HG03442 (cell line): Measurements from ENCODE around the gene TBKBP1.
"Not testable (repeated sequence)": the region's sequence is repeated elsewhere in the genome, so short reads cannot be mapped to it uniquely, and the experiment has no call there.

ENCODE experiments used
- ATAC-seq: cut with Tn5 transposase; IDR thresholded peaks from one replicate; pipeline ENCODE4 v1.9.1; 2021; ENCODE audit warnings: mild to moderate bottlenecking, moderate library complexity; ENCODE audit not compliant: unreplicated experiment

Gene TBKBP1

DNA sequence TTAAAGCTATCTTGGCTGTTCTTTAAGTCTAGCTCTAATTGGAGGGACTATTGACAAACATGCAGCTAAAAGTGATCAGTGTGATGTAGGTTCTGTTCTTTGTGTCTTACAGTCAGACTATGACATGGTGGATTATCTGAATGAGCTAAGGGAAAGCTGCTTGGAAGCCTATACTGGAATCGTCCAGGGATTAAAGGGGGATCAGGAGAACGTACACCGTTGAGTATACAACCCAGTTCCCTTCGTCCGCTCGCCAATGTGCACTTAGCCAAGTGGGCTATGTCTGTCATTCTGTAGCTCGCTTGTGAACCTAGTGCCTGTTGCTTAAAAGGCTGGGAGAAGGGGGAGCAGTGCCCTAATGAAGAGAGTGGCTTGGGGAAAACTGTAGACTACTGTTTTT, 15.8 kb upstream of the TBKBP1 start:
- ATAC-seq, result no peak

DNA sequence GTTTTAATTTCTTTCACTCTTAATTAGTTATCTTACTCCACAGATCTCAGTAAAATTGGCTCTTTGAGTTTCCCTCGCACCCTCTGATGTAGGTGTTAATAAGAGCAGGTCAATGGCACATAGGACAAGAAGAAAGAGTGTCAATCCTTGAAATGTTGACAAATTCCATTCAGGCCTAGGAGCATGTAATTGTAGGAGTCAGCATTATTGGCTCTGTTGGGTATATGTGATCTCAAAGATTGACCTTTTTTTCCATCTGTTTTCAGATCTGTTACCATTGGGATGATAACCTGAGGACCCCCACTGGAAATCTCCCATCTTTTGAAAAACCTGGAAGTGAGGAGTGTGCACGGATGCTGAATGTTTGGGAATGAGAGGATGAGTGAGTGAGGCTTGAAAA, 11.8 kb upstream of the TBKBP1 start:
- no peak for ATAC-seq

DNA sequence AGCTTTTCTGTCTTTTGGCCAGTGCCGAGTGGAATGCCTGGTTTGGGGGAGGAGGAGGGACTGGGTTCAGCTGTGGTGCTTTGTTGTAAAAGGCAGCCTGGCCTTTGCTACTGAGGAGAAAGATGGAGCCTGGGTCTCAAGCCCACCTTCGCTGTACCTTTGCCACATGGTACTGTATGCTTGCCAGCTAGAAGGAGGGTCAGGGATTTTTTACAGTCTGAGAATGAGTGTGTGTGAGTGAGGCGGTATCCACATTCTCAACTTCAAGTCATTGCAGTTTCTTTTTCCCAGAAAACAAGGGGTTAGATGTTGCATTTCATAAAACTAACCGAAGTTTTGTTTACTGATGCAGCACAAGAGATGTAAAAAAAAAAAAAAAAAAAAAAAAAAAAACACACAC, 11.2 kb upstream of the TBKBP1 start:
- ATAC-seq, result not testable (repeated sequence)

DNA sequence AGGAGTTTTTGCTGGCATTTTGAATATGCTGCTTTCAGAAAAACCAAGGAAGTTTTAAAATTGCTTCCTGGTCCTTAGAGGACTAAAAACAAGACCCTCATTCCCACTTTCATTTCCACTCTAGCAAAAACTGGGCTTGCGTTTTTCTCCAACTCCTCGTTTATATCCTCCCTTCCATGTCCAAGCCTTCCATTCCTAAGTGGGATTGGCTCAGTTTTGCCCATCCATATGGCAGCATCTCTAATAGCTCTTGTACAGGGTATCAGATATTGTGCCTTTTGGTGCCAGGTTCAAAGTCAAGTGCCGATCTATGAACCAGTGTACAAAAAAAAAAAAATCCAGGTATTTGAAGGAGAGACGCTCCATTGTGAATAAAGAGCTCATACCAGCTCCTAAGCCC, 9.9 kb upstream of the TBKBP1 start:
- ATAC-seq, result no peak

DNA sequence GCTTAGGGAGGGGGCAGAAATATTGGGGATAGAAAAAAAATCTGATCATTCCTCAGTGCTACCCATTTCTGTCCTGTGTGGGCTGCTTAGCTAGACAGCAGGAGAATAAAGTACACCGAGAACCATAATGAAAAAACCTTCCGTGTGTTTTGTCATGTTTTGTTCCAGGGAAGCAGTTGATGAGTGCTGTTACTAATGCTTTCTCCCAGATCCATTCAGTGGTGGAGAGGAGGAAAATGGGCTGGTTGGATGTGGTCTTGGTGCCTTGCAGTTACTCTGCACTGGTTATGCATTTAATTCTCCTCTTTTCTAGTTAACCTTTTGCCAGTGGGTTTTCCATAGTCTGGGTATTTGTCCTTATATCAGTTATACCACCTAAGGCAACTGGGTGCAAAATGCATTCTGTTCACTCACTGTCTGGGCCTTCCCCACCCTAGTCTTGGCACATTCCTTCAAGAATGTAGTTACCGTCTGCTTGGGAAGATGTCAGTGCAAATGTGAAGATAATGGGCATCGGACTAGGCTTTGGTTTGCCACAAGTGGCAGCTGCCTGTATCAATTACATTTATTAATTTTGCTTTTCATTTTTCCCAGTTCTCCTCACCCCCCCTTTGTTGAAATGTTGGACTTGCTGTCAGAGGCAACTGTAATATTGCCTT, 9.3 kb upstream of the TBKBP1 start:
- ATAC-seq, result no peak

DNA sequence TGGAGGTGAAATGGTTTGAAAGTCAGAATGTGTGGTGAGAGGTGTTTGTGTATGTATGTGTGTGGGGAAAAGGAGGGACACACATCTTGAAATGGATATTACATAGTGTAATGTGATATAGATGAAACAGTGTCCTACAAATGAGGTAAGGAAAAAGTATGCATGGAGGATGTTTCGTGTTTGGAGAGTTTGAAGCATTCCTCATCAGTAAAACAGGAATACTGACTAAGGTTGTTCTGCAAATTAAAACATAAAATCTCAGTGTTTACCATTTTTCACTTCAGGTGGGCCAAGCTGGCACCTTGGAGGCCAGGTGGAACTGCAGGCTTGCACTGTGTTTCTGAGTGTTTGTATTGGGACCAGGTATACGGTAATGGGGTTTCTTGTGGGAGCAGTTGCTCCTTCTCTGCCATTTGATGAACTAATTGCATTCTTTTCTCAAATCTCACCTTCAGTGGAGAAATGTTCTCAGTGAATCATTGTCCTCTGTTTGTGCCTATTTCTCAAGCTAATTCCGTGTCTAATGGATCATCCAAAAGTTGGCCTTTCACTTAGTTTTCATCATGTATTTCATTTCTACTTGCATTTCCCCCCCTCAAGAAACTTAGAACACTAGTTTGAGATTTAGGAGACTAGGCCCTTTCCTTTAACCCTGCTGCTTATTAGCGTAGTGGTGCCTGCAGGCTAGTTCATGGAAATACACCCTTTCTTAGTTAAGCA, 8.2 kb upstream of the TBKBP1 start:
- ATAC-seq, result no peak

DNA sequence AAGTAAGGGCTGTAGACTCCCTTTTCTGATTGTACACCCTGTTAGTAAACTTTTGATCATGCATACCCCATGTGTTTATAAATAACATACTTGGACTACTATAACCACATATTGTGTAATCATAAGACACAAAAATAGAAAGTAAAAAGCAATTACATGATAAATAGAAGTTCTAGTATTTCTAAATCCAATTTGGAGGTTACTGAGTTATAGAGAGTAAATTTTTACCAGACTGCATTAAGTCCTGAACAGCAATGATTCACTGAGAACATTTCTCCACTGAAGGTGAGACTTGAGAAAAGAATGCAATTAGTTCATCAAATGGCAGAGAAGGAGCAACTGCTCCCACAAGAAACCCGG, 7.7 kb upstream of the TBKBP1 start:
- ATAC-seq, result no peak

DNA sequence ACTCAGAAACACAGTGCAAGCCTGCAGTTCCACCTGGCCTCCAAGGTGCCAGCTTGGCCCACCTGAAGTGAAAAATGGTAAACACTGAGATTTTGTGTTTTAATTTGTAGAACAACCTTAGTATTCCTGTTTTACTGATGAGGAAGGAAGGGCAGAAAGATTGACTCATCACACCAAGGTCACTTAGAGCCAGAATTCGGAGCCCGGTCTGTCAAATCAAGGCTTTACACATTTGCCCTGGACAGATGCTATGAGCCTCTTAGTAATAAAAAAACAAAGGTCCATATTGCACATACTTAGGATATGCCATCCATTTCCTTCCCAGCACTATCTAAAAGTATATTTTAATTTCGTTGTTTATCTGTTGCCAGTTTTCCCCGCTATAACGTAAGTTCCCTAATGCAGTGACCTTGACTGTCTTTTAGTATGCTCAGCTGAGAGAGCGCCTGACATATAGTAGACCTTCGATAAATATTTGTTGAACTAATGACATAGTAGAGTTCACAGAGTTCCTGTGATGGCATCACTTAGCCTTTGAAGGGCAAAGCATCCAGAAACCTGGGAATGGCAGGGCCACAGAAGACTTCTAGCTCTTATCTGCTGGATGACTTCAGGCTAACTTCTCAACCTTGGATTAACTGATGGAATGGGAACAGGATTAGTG, 7.2 kb upstream of the TBKBP1 start:
- ATAC-seq, result no peak

DNA sequence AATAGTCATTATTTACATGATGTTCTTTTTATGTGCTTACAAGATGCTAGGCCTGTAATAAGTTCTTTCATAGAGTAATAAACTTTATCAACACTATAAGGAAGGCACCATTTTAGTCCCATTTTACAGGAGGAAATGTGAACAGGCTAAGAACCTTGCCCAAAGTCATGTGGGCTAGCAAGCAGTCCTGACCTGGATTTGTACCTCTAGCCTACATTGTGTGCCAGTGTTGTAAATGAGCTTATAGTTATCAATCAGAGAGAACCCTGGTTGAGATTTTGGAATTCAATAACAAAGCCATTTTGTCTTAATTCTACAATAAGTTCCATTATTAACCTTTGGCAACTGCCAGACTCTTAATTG, 6.7 kb upstream of the TBKBP1 start:
- ATAC-seq, result no peak

DNA sequence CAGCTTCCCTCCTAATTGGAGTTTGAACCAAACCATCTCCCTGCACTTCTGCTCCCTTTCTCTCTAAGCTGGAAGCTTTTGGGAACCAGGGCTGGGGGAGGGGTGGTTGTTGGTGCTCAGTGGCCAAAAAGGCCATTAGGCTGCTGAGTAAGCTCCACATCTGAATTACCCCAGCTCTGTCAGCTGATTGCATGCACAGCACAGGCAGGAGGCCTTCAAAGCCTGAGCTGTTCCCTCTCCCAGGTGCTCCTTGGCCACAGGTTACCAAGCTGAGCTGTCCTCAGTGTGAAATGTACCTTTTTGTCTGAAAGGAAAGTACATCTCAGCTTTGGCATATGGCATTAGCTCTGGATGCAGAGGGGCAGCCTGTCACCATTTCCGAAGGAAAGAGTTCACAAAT, 6.2 kb upstream of the TBKBP1 start:
- ATAC-seq, result no peak

DNA sequence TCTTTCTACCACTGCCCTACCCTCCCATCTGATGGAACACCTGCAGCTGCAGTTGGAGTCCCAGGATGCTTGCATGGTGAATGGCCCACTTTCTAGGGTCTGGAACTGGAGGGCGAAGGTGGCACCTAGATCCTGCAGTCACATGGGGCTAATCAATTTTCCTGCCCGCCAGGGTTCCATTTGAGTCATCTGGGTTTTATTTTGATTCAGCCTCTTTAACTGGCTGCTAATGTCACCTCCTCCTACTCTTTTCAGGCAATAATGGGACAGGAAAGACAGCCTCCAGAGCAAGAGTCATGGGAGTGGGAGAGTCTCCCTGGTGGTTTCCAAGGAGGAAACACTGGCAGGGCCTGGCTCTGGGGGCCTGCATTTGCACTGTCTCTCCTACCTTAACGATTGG, 3.8 kb upstream of the TBKBP1 start:
- no peak for ATAC-seq

DNA sequence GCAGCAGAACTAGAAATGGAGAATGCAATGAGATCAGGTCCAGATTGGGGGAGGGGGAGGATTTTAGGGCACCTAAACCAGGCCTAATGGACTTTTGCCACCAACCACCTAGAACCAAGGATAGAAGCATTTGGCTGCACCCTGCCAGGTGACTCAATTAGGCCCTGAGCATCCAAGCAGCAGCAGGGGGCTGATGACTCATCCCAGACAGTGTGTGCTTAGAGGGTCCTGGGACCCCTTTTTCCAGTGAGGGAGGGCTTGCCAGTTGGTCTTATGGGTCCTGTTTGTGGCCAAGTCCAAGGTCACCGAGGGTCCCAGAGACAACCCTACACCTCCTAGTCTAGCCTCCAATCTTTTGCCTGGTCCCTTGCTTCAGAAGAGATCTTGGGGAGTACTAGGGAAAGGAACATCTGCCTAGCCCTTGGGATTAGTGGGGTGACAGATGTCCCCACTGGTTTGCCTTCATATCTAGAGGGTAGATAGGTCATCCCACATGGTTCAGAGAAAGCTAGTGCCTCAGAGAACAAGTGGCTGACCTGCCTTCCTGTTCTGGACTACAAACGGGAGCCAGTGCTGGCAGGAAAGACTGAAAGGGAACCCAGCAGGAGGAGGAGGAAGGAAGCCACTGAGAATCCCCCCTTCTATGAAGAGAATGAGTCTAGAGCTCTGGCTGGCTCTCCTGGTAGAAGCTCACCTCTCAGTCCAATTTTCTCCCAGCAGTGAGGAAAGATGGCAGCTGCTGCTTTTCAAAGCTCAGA, 1.6 kb upstream of the TBKBP1 start:
- no peak for ATAC-seq

DNA sequence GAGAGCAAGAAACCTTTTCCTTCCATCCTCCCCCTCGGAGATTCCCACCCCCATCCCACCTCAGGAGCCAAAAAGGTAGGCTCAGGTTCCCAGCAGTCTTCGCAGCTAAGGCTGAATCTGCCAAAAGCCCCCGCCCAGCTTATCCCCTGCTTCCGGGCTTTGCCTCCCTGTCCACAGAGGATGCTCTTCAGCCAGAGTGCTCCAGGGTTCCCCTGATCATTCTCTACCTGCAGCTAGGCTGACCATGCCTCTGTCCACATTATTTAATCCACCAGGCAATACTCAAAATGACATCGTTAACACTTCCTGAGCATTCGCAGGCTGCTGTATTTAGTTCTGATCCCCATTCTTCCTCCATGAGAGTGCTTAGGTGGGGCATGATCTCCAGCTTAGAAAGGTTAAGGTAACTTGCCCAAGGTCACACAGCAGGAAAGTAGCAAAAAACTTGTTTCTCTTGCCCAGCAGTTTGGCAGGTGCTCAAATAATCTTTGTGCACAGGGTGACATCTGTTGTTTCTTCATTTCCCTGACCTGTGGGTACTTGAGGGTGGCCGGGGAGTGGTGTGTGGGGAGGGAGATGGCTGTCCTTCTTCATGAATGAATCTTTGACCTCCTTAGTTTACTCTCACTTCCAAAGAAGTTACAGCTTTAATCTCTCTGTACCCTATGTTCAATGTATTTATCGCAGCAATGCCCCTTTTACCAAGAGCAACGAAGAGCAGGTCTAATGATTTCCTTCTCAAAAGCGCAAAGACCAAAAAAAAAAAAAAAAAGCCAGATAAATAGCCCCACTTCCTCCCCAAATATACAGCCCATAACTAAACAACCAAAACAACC, 848 bp upstream of the TBKBP1 start:
- no peak for ATAC-seq

DNA sequence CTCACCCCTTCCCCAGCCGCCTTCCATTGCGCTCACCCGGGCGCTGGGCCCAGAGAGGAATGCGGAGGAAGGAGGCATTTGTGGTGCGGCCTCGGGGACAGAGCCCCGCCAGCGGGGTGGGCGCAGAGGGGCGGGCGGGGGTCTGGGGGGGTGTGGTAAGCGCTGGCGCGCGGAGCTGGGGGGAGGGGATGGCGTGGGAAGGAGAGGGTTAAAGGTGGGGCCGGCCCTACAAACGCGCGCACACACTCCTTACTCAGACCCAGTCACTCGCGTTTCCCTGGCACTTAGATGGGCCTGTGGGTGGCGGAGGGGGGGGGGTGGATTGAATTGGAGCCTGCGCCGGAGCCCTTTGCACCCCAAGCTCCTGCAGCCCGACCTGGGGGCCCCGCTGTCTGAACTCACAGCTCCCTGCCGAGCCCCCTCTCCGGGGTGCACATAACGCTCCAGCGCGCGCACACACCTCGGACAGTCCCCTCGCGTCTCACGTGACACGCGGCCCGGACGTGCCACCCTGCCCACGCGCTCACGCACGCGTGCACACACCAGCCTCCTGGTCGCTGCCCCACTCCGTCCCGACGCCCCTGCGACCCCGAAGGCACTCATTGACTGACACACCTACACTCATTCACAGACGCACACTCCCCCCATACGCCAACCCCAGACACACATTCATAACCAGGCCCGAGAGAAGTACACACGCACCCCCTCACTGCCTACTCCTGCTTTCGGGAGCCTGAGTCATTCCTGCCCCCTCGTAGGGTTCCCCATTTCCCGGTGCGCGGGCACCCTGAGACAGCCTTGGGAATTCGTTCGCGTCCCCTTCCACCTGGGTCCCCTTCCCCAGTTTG, 844 bp downstream of the TBKBP1 start:
- ATAC-seq, result no peak

DNA sequence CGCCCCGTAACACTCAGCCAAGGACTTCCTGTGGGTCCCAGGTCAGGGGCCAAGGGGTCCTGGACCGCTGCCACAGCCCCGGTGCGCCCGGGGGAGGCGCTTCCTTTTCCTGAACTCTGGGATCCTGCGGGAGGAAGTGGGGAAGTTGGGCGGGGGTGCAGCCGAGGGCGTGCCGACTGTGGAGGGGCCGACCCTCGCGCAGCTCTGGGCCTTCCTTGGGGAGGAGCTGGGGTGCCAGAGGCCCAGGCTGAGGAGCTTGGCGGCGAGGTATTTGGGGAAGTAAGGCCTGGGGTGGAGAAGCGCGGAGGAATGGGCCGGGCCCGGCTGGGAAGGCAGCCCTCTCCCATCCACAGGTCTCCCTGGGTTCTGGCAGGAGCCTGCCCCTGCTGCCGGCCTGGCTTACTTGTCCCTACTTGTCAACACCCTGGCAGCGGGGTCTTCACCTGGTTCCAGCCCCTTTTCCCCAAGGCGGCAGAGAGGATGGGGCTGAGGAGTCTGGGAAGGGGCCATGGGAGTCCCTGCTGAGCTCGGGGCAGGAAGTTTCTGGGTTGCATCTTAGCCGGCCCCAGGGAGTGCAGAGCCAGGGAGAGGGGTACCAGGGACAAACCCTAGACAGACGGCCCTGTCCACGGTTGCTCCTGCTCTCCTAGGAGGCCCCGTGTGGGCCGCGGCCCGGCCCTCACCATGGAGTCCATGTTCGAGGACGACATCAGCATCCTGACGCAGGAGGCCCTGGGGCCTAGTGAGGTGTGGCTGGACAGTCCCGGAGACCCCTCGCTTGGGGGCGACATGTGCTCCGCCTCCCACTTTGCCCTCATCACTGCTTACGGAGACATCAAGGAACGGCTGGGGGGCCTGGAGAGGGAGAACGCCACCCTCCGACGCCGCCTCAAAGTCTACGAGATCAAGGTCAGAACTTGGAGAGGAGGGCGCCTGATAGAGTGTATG, 1.7 kb downstream of the TBKBP1 start:
- ATAC-seq, result no peak

DNA sequence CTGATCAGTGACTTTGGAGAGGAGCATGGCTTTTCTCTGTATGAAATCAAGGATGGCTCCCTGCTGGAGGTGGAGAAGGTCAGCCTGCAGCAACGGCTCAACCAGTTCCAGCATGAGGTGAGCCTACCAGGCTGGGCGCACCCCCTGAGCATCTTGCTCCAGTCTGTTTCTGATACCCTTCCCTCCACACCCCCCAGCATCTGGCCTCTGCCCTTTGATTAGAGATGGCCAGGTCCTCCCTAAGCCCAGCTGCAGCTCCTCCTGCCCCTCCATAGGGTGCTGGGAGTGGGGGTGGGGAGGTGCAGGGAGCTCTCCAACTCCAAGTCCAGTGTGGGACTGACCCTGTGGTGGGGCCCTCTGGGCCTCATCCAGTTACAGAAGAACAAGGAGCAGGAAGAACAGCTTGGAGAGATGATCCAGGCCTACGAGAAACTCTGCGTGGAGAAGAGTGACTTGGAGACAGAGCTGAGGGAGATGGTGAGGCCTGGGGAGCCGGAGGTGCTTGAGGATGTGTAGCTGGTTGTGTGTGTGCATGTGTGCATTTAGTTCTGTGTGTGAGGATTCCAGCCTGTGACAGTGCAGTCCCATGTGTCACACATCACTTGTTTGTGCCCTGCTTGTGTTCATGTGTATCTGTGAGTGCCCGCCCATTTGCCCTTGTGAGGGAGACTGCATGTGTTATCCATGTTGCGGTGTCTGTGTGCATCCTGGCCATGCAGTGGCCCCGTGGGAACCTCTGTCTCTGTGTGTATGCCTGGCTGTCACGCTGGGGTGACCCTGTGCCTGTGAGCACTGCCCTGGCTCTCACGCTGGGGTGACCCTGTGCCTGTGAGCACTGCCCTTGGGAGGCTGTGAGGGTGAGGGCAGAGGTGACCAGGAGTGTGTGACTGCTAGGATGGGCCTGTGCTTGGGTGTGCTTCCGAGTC, 3.0 kb downstream of the TBKBP1 start:
- ATAC-seq, result no peak

DNA sequence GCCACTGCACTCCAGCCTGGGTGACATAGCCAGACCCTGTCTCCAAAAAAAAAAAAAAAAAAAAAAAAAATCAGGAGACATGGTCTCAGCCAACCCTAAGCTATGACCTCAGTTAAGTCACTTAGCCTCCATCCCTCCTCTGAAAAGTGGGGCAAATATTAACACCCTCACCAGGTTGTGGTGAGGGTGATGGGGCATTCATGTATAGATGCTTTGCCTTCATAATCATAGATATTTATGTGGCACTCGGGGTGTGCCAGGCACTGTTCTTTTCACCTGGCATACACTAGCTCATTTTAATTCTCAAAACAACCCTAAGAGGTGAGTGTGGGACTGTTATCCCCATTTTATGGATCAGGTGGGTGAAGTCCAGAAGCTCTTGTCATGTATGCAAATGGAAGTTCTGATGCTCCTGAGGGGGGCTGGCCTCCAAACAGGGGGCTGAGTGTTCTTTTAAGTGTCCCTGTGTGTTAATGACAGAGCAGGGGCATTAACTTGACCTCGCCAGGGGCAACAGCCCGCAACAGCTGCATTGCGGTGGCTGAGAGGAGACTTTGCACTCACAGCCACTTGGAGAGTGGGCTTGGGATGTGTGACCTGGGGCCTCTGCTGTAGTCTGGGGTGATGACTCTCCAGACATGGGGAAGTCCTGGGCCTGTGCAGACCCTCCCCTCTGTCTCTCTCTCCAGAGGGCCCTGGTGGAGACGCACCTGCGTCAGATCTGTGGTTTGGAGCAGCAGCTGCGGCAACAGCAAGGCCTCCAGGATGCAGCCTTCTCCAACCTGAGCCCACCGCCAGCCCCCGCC, 4.1 kb downstream of the TBKBP1 start:
- no peak for ATAC-seq
